Measurements from ENCODE around the gene RGS14. TPM values are rescaled to one million over a fixed set of nuclear protein-coding genes. Genes with fewer than 3 reads are reported as not detected.
A peak's percentile ranks its signal among the peaks of the same experiment; 100 is the strongest.

Gene RGS14
- total RNA-seq, 1 donor from 2014 or later, result 14.1 TPM

- H3K4me3 Mint-ChIP-seq, result no peak overlapping the region
- H3K27me3 Mint-ChIP-seq (ENCODE audit: low read depth), result peaks cover 20% of the 10 kb centered on the region
- TF ChIP-seq, protein P1, sequence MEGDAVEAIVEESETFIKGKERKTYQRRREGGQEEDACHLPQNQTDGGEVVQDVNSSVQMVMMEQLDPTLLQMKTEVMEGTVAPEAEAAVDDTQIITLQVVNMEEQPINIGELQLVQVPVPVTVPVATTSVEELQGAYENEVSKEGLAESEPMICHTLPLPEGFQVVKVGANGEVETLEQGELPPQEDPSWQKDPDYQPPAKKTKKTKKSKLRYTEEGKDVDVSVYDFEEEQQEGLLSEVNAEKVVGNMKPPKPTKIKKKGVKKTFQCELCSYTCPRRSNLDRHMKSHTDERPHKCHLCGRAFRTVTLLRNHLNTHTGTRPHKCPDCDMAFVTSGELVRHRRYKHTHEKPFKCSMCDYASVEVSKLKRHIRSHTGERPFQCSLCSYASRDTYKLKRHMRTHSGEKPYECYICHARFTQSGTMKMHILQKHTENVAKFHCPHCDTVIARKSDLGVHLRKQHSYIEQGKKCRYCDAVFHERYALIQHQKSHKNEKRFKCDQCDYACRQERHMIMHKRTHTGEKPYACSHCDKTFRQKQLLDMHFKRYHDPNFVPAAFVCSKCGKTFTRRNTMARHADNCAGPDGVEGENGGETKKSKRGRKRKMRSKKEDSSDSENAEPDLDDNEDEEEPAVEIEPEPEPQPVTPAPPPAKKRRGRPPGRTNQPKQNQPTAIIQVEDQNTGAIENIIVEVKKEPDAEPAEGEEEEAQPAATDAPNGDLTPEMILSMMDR (IDR thresholded peaks at IDR 0.05; ENCODE audit: unreplicated experiment), result no peak
- DNase-seq (ENCODE audit: low spot score in 2 of 2, unreplicated experiment in 2 of 2), result no peak
- no peaks in the 10 kb centered on the region for H3K9me3 Mint-ChIP-seq
- no peaks in the 10 kb centered on the region for H3K36me3 Mint-ChIP-seq
- H3K4me1 Mint-ChIP-seq, result no peaks in the 10 kb centered on the region
- H3K27ac Mint-ChIP-seq, result no peak overlapping the region
Measured at GRCh38 chr5:177396807-177397206, 39.1 kb downstream of the RGS14 start.

DNA sequence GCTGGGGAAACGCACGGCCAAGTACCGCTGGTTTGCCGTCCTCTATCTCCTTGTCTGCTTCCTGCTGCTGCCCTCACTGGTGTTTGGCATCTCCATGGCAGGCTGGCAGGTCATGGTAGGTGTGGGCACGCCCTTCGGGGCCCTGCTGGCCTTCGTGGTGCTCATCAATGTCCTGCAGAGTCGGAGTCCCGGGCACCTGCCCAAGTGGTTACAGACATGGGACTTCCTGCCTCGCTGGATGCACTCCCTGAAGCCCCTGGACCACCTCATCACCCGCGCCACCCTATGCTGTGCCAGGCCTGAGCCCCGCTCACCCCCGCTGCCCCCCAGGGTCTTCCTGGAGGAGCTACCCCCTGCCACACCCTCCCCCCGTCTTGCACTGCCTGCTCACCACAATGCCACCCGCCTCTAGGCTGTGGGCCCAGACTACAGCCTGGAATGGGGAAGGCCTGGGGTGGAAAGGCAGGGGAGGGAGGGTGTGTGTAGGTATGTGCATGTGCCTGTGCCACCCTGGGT lies 40.2 kb downstream of the RGS14 start:
- Mint-ChIP-seq H3K27me3 (ENCODE audit: low read depth) (peaks cover 32% of the 10 kb centered on the region), H3K4me1 (peaks cover 7% of the 10 kb centered on the region), H3K9me3 (no peaks in the 10 kb centered on the region), H3K4me3 (no peak overlapping the region), H3K36me3 (no peaks in the 10 kb centered on the region), H3K27ac (no peak overlapping the region)
- no peak for DNase-seq (ENCODE audit: low spot score in 2 of 2, unreplicated experiment in 2 of 2)
- TF ChIP-seq, protein P1 (IDR thresholded peaks at IDR 0.05; ENCODE audit: unreplicated experiment), result no peak

- no peak within 1 kb of the TSS for H3K4me3 Mint-ChIP-seq
- no peaks in the 10 kb centered on the region for H3K36me3 Mint-ChIP-seq
- no peak for DNase-seq (ENCODE audit: low spot score in 2 of 2, unreplicated experiment in 2 of 2)
- no peak within 1 kb of the TSS for H3K27ac Mint-ChIP-seq
- H3K9me3 Mint-ChIP-seq, result no peaks in the 10 kb centered on the region
- TF ChIP-seq, protein P1 (IDR thresholded peaks at IDR 0.05; ENCODE audit: unreplicated experiment), result no peak
- H3K27me3 Mint-ChIP-seq (ENCODE audit: low read depth), result peaks cover 47% of the 10 kb centered on the region
- H3K4me1 Mint-ChIP-seq, result peaks cover 16% of the 10 kb centered on the region
Measured at GRCh38 chr5:177399997-177400868, 42.5 kb downstream of the RGS14 start, which contains the start of gene PFN3. TSS of gene PFN3 (minus strand) at chr5:177400661. CDS start at chr5:177400576, 85 bp downstream.

DNA sequence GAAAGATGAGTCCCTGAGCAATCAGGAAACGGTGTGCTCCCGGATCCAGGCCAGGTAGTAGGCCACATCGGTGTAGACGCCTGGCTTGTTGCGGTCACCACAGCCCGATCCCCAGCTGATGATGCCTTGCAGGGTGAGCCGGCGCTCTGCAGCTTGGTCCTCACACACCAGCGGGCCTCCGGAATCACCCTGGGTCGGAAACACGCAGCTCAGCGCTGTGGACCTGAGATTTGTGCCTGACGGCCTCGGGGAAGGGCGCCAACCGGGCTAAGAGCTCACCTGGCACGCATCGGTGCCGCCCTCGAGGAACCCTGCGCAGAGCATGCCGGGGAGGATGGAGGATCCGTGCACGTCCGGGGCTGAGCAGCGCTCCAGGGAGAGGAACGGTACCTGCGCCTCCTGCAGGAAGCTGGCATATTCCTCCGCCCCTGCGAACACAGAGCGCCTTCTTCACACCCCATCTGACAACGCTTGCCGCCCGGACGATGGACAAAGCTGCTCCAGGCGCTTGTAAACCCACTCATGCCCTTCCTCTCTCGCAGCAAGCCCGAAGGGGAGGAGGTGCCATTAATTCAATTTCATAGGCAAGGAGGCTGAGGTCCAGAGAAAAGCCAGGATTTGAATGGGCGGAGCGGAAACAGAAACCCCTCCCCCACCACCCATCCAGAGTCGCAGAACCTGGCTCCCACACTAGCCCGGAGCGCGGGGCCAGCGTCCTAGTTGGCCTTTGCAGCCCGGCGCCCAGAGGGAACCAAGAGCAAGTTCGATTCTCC lies 44.7 kb downstream of the RGS14 start:
- Mint-ChIP-seq H3K4me1 (peaks cover 16% of the 10 kb centered on the region), H3K27me3 (ENCODE audit: low read depth) (peaks cover 62% of the 10 kb centered on the region), H3K9me3 (no peaks in the 10 kb centered on the region), H3K27ac (peak overlapping the region; percentile 61), H3K36me3 (no peaks in the 10 kb centered on the region), H3K4me3 (peak overlapping the region; percentile 71)
- TF ChIP-seq, protein P1 (IDR thresholded peaks at IDR 0.05; ENCODE audit: unreplicated experiment), result no peak
- peak; percentile 55 to 75 for DNase-seq (ENCODE audit: low spot score in 2 of 2, unreplicated experiment in 2 of 2)

DNA sequence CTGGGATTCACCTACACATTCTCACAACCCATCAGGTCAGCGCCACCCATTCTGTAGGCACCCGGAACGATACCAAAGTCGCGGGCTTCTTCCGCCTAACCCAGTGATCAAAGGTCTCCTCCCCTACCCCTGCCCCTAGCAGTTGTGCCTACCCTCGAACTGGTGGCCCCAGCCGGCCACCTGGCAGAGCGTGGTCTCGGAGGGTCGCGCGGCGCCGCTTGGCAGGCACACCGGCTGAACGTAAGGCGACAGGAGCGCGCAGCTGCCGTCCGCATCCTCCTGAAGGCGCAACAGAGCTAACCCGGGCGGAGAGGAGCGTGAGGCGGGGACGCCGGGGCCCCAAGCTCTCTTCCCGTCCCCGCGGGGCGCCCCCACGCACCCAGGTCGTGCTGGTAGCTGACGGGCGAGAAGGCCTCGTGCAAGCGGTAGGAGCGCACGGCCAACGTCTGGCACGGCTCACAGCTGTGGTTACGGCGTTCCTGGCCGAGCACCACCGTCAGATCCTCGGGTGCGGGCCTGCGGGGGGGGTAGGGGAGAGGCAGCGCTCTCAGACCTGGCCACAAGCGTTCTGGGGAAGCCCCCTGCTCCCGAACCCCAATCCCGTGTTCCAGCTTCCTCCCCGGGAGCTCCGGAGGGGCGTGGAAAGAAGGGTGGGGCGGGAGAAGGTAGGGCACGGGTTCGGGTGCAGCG lies 45.5 kb downstream of the RGS14 start:
- H3K9me3 Mint-ChIP-seq, result no peaks in the 10 kb centered on the region
- DNase-seq (ENCODE audit: low spot score in 2 of 2, unreplicated experiment in 2 of 2), result peak in 1 of 2 experiments; percentile 48
- H3K4me3 Mint-ChIP-seq, result peak overlapping the region; percentile 71
- H3K4me1 Mint-ChIP-seq, result peaks cover 16% of the 10 kb centered on the region
- peak overlapping the region; percentile 61 for H3K27ac Mint-ChIP-seq
- peaks cover 64% of the 10 kb centered on the region for H3K27me3 Mint-ChIP-seq (ENCODE audit: low read depth)
- H3K36me3 Mint-ChIP-seq, result no peaks in the 10 kb centered on the region
- TF ChIP-seq, protein P1 (IDR thresholded peaks at IDR 0.05; ENCODE audit: unreplicated experiment), result no peak
